MCF 10A (cell line): ENCODE data around the gene RXRA. TPM values are rescaled to one million over a fixed set of nuclear protein-coding genes. Genes with fewer than 3 reads are reported as not detected.

ENCODE experiments used
- BruUV-seq: library from RNA; stranded (reverse); fragments of 400-500 nt; replicated peaks from 2 replicates; lab custom pipeline; 2021; lab: Mats Ljungman, UMichigan
- CTCF ChIA-PET: fragments of 300-600 bp; sonication (Branson Sonifier 250); formaldehyde crosslinking; extraction: SDS; loops from one replicate; lab custom pipeline; 2021; ENCODE audit warnings: antibody characterized with exemption, inconsistent platforms; lab: Yijun Ruan, JAX
- POLR2A ChIA-PET: fragments of 300-600, 350-650 bp; sonication (Branson Sonifier 250); formaldehyde crosslinking; extraction: SDS; loops from one replicate; lab custom pipeline; 2020; ENCODE audit warnings: antibody characterized with exemption, inconsistent platforms; lab: Yijun Ruan, JAX
- DNase-seq: peaks from one replicate; pipeline ENCODE4 v3.0.0-alpha.2; 2018; ENCODE audit not compliant: unreplicated experiment
- H3K27ac Mint-ChIP-seq: one replicate; pipeline ENCODE4 v1.8.0; 2022; ENCODE audit warnings: mild to moderate bottlenecking, low read depth, mixed read lengths; ENCODE audit not compliant: unreplicated experiment
- H3K27me3 Mint-ChIP-seq: one replicate; pipeline ENCODE4 v1.8.0; 2022; ENCODE audit warnings: mixed read lengths; ENCODE audit not compliant: insufficient read depth, unreplicated experiment
- H3K36me3 Mint-ChIP-seq: one replicate; pipeline ENCODE4 v1.8.0; 2022; ENCODE audit warnings: mild to moderate bottlenecking, moderate library complexity, mixed read lengths; ENCODE audit not compliant: insufficient read depth, unreplicated experiment
- H3K4me1 Mint-ChIP-seq: one replicate; pipeline ENCODE4 v1.8.0; 2022; ENCODE audit warnings: mixed read lengths; ENCODE audit not compliant: insufficient read depth, unreplicated experiment
- H3K4me3 Mint-ChIP-seq: one replicate; pipeline ENCODE4 v1.8.0; 2022; ENCODE audit warnings: mild to moderate bottlenecking, moderate library complexity, mixed read lengths; ENCODE audit not compliant: unreplicated experiment
- H3K9me3 Mint-ChIP-seq: one replicate; pipeline ENCODE4 v1.8.0; 2022; ENCODE audit warnings: mixed read lengths; ENCODE audit not compliant: unreplicated experiment
- intact Hi-C: fragments of 100-400 bp; cut with micrococcal nuclease; formaldehyde crosslinking; loops from 2 replicates; pipeline ENCODE4 v1.14.1; 2022
- total RNA-seq: library from RNA; stranded (reverse); gene quantifications from 2 replicates; pipeline ENCODE4 v1.2.3, GENCODE V29; 2022
- TF ChIP-seq, protein P1 (sequence below): fragments of 200-600 bp; IDR thresholded peaks from one replicate; pipeline ENCODE4 v1.8.0; 2022; ENCODE audit warnings: antibody characterized with exemption, mild to moderate bottlenecking; ENCODE audit not compliant: unreplicated experiment

The RXRA gene
- total RNA-seq, 1 experiment from 2014 or later = 65.5 TPM

DNA sequence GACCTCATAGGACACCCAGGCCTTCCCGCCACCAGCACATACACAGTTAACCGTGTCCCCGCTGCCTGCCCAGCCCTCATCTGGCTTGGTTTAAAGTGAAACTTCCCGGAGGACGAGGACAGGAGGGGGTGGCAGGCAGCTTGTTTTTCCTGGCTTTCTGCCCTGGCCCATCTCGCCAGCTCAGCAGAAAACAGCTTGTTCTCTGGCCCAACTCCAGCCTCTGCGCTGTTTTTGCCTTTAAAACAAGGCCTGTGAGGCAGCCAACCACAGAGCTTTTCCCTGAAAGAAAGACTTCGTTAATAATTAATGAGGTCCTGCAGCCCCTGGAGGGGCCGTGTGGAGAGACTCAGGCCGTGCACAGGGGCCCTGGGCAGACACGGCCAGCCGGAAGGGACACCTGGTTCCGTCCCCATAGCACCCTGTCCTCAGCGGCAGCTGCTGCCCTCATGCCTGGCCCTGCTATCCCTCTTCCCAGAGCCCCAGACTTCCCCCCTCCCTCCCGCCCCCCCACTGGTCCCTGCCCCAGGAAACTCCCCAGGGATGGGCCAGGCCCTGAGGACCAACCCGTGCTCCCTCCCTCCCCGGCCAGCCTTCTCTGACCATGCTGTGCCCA, 108.7 kb downstream of the RXRA start:
- ChIA-PET CTCF (interaction anchor here (0.6 to 1.1 kb wide), 6 partner anchors 10 to 1839 kb away, joined by 3 read pairs; no protein-coding TSS in a partner anchor), POLR2A (interaction anchor here (0.6 to 2.5 kb wide), 16 partner anchors 8 to 271 kb away, joined by 3 to 22 read pairs (median 5); partner anchors contain the start of gene RNU6ATAC)
- Mint-ChIP-seq H3K4me3 (peak overlapping the region; percentile 33), H3K9me3 (no peaks in the 10 kb centered on the region), H3K27me3 (no peaks in the 10 kb centered on the region), H3K27ac (peak overlapping the region; percentile 65), H3K4me1 (peaks cover 30% of the 10 kb centered on the region), H3K36me3 (peaks cover 76% of the 10 kb centered on the region)
- no TSS peak for BruUV-seq
- intact Hi-C loops = loop anchor here (2.0 to 5.0 kb wide), 2 partner anchors 36 to 58 kb away; no protein-coding TSS in a partner anchor
- DNase-seq = peak; percentile 97
- TF ChIP-seq, protein P1, sequence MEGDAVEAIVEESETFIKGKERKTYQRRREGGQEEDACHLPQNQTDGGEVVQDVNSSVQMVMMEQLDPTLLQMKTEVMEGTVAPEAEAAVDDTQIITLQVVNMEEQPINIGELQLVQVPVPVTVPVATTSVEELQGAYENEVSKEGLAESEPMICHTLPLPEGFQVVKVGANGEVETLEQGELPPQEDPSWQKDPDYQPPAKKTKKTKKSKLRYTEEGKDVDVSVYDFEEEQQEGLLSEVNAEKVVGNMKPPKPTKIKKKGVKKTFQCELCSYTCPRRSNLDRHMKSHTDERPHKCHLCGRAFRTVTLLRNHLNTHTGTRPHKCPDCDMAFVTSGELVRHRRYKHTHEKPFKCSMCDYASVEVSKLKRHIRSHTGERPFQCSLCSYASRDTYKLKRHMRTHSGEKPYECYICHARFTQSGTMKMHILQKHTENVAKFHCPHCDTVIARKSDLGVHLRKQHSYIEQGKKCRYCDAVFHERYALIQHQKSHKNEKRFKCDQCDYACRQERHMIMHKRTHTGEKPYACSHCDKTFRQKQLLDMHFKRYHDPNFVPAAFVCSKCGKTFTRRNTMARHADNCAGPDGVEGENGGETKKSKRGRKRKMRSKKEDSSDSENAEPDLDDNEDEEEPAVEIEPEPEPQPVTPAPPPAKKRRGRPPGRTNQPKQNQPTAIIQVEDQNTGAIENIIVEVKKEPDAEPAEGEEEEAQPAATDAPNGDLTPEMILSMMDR = no peak

DNA sequence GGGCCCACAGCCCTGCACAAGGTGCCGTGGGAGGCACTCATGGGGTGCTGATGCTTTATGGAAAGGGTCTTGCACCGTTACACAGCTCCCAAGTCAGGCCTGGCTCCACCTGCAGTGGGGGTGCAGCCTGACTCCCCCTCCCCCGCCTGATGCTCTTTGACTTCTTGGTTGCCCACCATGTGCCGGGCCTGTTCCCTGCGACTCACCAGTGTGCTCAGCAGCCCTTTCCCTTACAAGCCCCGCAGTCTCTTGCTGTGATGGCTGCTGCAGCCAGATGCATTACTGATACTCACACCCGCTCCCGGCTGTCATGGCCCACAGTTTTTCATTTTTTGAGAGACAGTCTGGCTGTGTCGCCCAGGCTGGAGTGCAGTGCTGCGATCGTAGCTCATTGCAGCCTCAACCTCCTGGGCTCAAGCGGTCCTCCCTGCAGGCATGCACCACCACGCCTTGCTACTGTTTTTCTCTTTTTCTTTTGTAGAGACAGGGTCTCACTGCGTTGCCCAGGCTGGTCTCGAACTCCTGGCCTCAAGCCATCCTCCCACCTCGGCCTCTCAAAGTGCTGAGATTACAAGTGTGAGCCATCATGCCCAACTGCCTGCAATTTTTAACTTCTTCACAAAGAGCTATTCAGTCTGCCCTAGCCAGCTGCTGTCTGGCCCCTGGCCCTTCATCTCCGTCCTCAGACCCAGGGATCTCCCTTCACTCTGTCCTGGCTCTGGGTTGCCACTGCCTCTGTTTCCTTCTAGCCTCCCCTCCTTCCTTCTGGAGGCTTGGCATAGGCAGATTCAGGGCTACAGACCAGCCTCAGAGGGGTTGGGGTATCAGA, 109.5 kb downstream of the RXRA start:
- intact Hi-C loops = loop anchor here (2.0 kb wide), 1 partner anchor 37 kb away; no protein-coding TSS in a partner anchor
- no peaks in the 10 kb centered on the region for H3K9me3 Mint-ChIP-seq
- peaks cover 81% of the 10 kb centered on the region for H3K36me3 Mint-ChIP-seq
- H3K27me3 Mint-ChIP-seq = no peaks in the 10 kb centered on the region
- H3K4me1 Mint-ChIP-seq = peaks cover 30% of the 10 kb centered on the region
- no TSS peak for BruUV-seq
- TF ChIP-seq, protein P1 = no peak
- no peak for DNase-seq
- peak overlapping the region; percentile 30 for H3K4me3 Mint-ChIP-seq
- CTCF ChIA-PET = interaction anchor here (0.7 to 1.1 kb wide), 7 partner anchors 23 to 265 kb away, joined by 3 to 6 read pairs (median 3); no protein-coding TSS in a partner anchor
- peak overlapping the region; percentile 65 for H3K27ac Mint-ChIP-seq
- POLR2A ChIA-PET = interaction anchor here (1.0 to 2.5 kb wide), 11 partner anchors 12 to 1046 kb away, joined by 3 to 22 read pairs (median 5); partner anchors contain the start of gene RNU6ATAC

DNA sequence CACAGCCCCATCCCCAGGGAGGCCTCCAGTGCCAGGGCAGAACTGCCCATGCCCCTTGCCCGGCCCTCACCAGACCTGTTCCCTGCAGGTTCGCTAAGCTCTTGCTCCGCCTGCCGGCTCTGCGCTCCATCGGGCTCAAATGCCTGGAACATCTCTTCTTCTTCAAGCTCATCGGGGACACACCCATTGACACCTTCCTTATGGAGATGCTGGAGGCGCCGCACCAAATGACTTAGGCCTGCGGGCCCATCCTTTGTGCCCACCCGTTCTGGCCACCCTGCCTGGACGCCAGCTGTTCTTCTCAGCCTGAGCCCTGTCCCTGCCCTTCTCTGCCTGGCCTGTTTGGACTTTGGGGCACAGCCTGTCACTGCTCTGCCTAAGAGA, 110.1 kb downstream of the RXRA start:
- BruUV-seq = no TSS peak
- Mint-ChIP-seq H3K27me3 (no peaks in the 10 kb centered on the region), H3K27ac (peak overlapping the region; percentile 65), H3K36me3 (peaks cover 82% of the 10 kb centered on the region), H3K4me3 (peak overlapping the region; percentile 30), H3K4me1 (peaks cover 30% of the 10 kb centered on the region), H3K9me3 (no peaks in the 10 kb centered on the region)
- intact Hi-C loops = no loop called here
- no peak for DNase-seq
- ChIA-PET CTCF (interaction anchor here (0.6 to 1.1 kb wide), 6 partner anchors 12 to 265 kb away, joined by 3 to 6 read pairs (median 3); no protein-coding TSS in a partner anchor), POLR2A (interaction anchor here (1.0 to 2.5 kb wide), 2 partner anchors 112 to 1045 kb away, joined by 3 to 22 read pairs; no protein-coding TSS in a partner anchor)
- TF ChIP-seq, protein P1 = no peak

DNA sequence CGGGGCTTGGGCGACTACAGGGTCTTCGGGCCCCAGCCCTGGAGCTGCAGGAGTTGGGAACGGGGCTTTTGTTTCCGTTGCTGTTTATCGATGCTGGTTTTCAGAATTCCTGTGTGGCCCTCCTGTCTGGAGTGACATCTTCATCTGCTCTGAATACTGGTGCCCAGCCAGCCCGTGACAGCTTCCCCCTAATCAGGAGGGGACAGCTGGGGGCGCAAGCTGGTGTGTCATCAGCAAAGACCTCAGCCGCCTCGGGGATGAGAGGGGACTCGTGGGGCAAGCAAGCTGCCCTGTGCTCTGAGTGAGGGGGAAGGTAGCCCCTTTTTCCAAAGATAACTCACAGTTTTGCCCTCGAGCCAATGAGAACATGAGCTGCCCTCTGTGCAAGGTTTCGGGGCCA, 110.7 kb downstream of the RXRA start:
- Mint-ChIP-seq H3K4me3 (no peak overlapping the region), H3K36me3 (peaks cover 83% of the 10 kb centered on the region), H3K4me1 (peaks cover 30% of the 10 kb centered on the region), H3K27me3 (no peaks in the 10 kb centered on the region), H3K27ac (peak overlapping the region; percentile 65), H3K9me3 (no peaks in the 10 kb centered on the region)
- ChIA-PET CTCF (interaction anchor here (0.6 to 1.1 kb wide), 4 partner anchors 12 to 264 kb away, joined by 3 to 6 read pairs (median 3); no protein-coding TSS in a partner anchor), POLR2A (interaction anchor here (1.0 to 2.5 kb wide), 2 partner anchors 112 to 1045 kb away, joined by 3 to 22 read pairs; no protein-coding TSS in a partner anchor)
- DNase-seq = no peak
- intact Hi-C loops = no loop called here
- TF ChIP-seq, protein P1 = no peak
- no TSS peak for BruUV-seq
